LNCaP clone FGC (cell line): ENCODE measurements around the gene KCNG2.

Experiments used
- DNase-seq: peaks from one replicate; pipeline ENCODE4 v3.0.0-alpha.2; 2011; ENCODE audit warnings: low read depth
- H3K4me3 ChIP-seq: 2 replicates; pipeline ENCODE4 v1.5.1; 2011; ENCODE audit warnings: mild to moderate bottlenecking, low read depth, low read length, control low read depth
- CTCF ChIP-seq: IDR thresholded peaks from 2 replicates; pipeline ENCODE4 v1.5.1; 2012; ENCODE audit warnings: mild to moderate bottlenecking; ENCODE audit not compliant: control insufficient read depth, insufficient read depth; ENCODE audit errors: extremely low read depth

Gene KCNG2

GRCh38 chr18:79774111-79774510 is 23.6 kb upstream of the KCNG2 start:
- no peak for TF ChIP-seq CTCF
- DNase-seq: no peak
- H3K4me3 ChIP-seq: no peak overlapping the region

- H3K4me3 ChIP-seq: no peak overlapping the region
- no peak for DNase-seq
- no peak for TF ChIP-seq CTCF
These were observed 22.1 kb upstream of the KCNG2 start for GRCh38 chr18:79775441-79776221.

- DNase-seq: no peak
- TF ChIP-seq CTCF: no peak
- no peak overlapping the region for H3K4me3 ChIP-seq
These were observed 21.1 kb upstream of the KCNG2 start for GRCh38 chr18:79776674-79777073.

GRCh38 chr18:79778291-79778791 is 19.4 kb upstream of the KCNG2 start:
- H3K4me3 ChIP-seq: no peak overlapping the region
- no peak for TF ChIP-seq CTCF
- DNase-seq: no peak

- no peak overlapping the region for H3K4me3 ChIP-seq
- no peak for TF ChIP-seq CTCF
- no peak for DNase-seq
These were observed 18.6 kb upstream of the KCNG2 start for GRCh38 chr18:79779021-79779699.

GRCh38 chr18:79779700-79780190 is 18.0 kb upstream of the KCNG2 start:
- H3K4me3 ChIP-seq: no peak overlapping the region
- no peak for TF ChIP-seq CTCF
- DNase-seq: no peak
